DND-41 (cell line): ENCODE results near the gene ZNF668.

Experiments used
- EZH2 ChIP-seq: IDR thresholded peaks from 3 replicates; pipeline ENCODE4 v1.6.1; 2012; ENCODE audit warnings: borderline replicate concordance, low read depth, mild to moderate bottlenecking, moderate library complexity, low read length, inconsistent platforms; ENCODE audit not compliant: severe bottlenecking
- TF ChIP-seq, protein P1 (sequence below): IDR thresholded peaks from 2 replicates; pipeline ENCODE4 v1.5.1; 2012; ENCODE audit warnings: borderline replicate concordance, low read length, moderate library complexity, mild to moderate bottlenecking; ENCODE audit not compliant: poor library complexity, severe bottlenecking; ENCODE audit errors: extremely low read depth

DNA sequence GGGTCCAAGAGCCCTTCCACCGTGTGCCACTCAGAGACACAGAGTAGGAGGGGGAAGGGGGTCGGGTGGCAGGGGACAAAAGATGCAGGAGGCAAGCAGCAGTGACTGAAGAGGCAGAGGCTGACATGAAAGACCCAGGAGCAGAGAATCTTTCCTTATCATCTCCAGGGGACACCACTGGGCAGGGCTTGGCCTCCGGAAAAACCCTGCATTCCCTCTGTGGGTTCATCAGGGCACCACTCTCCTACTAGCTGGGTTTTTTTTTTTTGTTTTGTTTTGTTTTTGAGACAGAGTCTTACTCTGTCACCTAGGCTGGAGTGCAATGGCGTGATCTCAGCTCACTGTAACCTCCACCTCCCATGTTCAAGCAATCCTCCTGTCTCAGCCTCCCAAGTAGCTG lies 42.8 kb downstream of the ZNF668 start:
- no peak for TF ChIP-seq EZH2
- TF ChIP-seq, protein P1, sequence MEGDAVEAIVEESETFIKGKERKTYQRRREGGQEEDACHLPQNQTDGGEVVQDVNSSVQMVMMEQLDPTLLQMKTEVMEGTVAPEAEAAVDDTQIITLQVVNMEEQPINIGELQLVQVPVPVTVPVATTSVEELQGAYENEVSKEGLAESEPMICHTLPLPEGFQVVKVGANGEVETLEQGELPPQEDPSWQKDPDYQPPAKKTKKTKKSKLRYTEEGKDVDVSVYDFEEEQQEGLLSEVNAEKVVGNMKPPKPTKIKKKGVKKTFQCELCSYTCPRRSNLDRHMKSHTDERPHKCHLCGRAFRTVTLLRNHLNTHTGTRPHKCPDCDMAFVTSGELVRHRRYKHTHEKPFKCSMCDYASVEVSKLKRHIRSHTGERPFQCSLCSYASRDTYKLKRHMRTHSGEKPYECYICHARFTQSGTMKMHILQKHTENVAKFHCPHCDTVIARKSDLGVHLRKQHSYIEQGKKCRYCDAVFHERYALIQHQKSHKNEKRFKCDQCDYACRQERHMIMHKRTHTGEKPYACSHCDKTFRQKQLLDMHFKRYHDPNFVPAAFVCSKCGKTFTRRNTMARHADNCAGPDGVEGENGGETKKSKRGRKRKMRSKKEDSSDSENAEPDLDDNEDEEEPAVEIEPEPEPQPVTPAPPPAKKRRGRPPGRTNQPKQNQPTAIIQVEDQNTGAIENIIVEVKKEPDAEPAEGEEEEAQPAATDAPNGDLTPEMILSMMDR = no peak
